ENCODE measurements around the gene NBEAL2.

Gene NBEAL2

GRCh38 chr3:47000922-47001730 lies 21.7 kb downstream of the NBEAL2 start:
- no peak for DNase-seq

DNA sequence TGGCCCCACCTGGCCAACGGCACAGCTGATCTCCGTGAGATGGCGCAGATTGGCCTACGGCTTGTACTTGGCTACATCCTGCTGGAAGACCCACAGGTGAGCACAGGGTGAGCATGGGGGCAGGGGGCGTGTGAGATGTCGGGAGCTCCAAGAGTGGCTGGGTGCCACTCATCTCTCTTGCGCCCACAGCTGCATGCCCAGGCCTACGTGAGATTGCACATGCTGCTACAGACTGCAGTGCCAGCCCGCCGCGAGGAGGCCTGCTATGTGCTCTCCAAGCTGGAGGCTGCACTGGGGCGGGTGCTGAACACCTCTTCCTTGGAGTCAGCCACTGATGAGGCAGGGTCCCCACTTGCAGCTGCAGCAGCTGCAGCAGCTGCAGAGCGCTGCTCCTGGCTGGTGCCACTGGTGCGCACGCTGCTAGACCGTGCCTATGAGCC lies 22.3 kb downstream of the NBEAL2 start:
- no peak for DNase-seq

- no peak for DNase-seq
These were observed 22.9 kb downstream of the NBEAL2 start for GRCh38 chr3:47002171-47003055.

GRCh38 chr3:47003056-47003410 lies 23.6 kb downstream of the NBEAL2 start:
- no peak for DNase-seq

- DNase-seq, result no peak
These were observed 24.2 kb downstream of the NBEAL2 start for GRCh38 chr3:47003461-47004368.

DNA sequence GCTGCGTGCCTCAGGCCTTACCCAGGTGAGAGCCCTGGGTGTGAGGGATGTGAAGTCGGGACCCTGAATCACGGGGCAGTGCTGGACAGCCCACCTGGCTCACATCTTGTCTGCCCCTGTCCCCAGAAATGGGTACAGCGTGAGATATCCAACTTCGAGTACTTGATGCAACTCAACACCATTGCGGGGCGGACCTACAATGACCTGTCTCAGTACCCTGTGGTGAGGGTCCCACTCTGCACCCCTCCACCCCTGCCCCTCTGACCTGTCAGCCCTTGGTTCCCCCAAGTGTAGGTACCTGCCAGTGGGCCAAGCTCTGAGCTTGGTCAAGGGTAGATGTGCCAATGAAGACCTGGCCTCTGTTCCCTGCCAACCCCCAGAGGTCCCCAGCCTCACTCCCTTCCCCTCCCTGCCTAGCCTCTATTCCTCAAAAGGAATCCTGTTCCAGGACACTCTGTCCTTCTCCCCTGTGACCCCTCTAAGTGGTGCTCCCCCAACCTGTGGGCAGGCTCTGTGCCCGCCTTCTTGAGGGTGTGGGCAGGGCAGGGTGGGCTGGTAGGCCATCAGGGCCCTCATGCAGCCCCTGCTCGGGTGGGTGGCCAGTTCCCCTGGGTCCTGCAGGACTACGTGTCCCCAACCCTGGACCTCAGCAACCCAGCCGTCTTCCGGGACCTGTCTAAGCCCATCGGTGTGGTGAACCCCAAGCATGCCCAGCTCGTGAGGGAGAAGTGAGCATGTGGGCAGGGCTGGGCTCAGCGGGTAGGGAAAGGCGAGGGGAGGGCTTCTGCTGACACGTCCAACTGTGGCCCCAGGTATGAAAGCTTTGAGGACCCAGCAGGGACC lies 25.1 kb downstream of the NBEAL2 start:
- no peak for DNase-seq

DNA sequence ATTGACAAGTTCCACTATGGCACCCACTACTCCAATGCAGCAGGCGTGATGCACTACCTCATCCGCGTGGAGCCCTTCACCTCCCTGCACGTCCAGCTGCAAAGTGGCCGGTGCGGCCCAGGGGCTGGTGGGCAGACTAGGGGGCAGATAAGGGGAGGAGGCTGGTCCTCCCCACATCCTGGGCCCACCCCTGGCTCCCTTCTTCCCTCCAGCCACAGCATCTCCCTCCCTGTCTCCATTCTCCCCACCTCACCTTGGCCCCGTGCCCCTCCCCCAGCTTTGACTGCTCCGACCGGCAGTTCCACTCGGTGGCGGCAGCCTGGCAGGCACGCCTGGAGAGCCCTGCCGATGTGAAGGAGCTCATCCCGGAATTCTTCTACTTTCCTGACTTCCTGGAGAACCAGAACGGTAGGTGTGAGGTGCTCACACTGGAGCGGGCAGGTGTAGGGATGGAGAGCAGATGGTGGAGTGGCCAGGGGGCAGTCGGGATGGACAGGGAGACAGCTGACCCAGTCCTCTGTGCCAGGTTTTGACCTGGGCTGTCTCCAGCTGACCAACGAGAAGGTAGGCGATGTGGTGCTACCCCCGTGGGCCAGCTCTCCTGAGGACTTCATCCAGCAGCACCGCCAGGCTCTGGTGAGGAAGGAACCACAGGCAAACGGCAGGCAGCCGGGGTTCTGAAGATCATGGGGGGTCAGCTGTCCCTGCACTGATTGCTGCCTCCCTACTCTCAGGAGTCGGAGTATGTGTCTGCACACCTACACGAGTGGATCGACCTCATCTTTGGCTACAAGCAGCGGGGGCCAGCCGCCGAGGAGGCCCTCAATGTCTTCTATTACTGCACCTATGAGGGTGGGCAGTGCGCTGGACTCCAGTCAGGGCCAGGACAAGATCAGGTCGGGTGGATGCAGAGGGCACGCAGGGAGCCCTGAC lies 26.0 kb downstream of the NBEAL2 start:
- DNase-seq, result no peak

DNA sequence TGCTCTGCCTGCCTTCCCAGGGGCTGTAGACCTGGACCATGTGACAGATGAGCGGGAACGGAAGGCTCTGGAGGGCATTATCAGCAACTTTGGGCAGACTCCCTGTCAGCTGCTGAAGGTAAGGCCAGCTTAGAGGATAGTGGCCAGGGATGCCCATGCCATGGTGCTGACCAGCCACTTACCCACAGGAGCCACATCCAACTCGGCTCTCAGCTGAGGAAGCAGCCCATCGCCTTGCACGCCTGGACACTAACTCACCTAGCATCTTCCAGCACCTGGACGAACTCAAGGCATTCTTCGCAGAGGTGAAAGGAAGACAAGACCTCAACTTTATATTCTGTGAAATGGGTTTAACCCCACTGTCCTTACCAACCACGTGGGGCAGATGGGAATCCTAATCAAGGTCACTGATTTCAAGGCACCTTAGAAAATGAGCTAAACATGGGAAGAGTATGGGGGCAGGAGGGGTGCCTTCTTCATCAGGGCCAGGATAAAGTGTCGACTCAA lies 26.7 kb downstream of the NBEAL2 start:
- DNase-seq, result no peak

- DNase-seq, result no peak
These were observed 27.5 kb downstream of the NBEAL2 start for GRCh38 chr3:47007001-47007400.

DNA sequence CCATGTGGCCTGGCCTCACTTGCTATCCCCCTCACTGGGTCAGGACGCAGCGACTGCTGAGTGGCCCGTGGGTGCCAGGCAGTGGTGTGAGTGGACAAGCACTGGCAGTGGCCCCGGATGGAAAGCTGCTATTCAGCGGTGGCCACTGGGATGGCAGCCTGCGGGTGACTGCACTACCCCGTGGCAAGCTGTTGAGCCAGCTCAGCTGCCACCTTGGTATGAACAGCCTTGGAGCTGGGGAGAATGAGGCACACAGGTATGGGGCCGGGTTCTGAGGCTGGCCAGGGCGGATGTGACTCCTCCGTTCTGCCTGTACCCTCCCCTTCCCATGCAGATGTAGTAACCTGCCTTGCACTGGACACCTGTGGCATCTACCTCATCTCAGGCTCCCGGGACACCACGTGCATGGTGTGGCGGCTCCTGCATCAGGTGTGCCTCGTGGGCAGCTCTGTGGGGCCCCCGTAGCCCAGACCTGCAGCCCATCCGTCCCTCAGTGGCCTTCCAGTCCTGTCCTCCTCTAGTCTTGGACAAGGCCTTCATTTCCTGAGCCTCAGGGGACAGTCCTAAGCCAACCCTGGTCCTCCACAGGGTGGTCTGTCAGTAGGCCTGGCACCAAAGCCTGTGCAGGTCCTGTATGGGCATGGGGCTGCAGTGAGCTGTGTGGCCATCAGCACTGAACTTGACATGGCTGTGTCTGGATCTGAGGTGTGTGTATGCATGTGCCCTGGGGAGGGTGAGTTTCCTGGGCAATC lies 28.2 kb downstream of the NBEAL2 start:
- DNase-seq, result no peak

DNA sequence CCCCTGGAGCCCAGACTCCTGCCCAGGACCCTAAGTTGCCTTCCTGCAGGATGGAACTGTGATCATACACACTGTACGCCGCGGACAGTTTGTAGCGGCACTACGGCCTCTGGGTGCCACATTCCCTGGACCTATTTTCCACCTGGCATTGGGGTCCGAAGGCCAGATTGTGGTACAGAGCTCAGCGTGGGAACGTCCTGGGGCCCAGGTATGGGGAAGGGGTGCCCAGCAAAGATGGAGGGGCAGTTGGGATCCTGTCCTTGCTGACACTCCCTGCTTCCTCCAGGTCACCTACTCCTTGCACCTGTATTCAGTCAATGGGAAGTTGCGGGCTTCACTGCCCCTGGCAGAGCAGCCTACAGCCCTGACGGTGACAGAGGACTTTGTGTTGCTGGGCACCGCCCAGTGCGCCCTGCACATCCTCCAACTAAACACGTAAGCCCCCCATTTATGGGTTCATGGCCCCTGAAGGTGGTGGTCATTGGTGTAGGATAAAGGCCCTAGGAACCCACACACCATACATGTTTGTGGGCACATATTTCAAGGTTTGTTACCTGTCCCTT lies 28.8 kb downstream of the NBEAL2 start:
- no peak for DNase-seq

GRCh38 chr3:47008851-47009224 lies 29.4 kb downstream of the NBEAL2 start:
- DNase-seq, result no peak

DNA sequence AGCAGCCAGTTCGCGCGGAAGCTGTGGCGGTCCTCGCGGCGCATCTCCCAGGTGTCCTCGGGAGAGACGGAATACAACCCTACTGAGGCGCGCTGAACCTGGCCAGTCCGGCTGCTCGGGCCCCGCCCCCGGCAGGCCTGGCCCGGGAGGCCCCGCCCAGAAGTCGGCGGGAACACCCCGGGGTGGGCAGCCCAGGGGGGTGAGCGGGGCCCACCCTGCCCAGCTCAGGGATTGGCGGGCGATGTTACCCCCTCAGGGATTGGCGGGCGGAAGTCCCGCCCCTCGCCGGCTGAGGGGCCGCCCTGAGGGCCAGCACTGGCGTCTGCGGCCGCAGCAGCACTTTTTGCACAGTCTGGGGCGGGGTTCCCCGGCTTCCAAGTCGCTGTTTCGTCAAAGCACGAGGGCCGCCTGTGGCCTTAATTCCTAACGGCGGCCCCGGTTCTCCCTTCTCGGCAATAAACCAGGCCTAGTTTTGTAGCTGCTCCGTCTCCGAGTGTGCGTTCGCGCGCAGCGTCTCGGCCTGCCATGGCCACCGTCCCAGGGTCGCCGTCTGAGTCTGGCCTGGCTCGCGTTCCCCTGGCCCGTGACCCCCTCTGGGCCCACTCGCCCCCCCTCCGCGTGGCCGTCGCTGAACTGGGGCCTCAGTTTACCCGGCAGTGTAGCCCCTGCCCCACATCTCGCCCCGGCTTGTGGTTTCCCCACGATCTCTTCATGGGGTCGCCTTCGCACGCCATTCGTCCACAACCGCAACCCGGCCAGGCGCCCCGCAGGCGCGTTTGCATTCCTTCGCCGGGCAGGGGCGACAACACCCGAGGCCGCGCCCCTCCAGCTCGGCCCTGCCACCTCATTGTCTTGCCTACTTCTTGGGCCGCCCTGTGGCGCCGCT lies 30.0 kb downstream of the NBEAL2 start:
- DNase-seq, result no peak

DNA sequence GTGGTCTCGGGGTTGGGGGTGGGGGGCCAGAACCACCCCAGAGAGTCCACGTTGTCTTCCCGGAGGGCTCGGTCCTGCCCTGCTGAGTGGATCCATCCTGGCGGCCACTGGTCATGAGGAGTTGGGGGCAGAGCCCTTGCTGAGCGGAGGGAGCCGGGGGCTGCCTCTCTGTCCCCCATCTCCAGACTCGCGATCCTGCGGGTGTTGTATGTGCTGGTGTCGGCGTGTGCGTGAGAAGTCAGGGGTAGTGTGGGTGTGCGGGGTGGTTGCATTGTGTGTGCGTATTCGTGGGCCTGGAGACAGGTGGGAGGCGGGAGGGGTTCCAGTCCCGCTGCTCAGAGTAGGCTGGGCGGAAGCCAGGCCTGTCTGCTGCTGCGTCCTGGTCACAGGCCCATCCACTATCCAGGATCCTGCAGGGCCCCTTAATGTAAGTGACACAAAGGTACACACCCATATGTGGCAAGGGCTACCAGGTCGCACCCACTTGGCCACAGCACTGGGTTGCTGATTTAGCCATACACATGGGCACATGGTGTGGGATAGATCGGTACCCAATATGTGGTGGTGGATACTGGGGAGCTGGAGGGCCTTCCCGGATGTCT lies 30.7 kb downstream of the NBEAL2 start:
- no peak for DNase-seq

DNA sequence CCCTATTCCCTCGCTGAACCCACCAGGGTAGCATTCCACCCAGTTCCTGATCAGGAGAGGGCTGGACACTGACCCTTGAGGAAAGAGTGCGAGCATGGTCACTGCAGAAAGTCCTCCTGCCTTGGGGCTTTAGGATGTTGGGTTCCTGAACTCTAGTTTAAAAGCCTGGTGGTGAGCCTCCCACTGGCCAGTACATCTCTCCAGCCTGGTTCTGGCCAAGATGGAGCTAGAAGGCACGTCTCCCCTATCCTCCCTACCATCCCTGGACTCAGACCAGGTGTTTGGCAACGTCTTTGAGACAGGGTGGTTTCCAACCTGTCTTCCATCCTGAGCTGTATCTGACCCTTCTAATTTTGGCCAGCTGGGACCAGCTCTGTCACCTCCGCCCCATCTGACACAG lies 31.4 kb downstream of the NBEAL2 start:
- DNase-seq, result no peak

DNA sequence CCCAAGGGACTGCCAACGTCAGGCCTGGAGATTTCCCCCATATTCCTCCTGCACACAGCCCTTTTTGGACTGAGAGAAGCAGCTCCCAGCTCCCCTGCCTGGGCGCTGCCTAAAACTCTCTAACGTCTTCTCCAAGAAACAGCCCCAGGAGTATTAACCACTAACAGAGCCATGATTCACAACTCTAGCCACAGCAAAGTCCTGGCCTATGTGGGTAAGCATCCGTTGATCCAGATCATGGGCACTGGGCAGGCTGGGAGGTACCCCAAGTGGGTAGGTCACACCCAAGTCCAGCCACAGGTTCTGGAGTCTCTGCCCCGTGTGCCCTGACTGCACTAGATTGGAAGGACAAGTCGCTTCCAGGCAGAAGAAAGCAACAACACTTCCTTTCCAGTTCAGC lies 31.9 kb downstream of the NBEAL2 start:
- DNase-seq, result no peak

GRCh38 chr3:47012342-47013230 lies 33.1 kb downstream of the NBEAL2 start:
- no peak for DNase-seq
